IPS-NIHi11 (cell line): ENCODE measurements around the gene CAMP.
"Not testable (repeated sequence)": the region's sequence is repeated elsewhere in the genome, so short reads cannot be mapped to it uniquely, and the experiment has no call there.

Experiments
- DNase-seq: peaks from one replicate; pipeline ENCODE4 v3.0.0; 2012; ENCODE audit warnings: mixed read lengths, low spot score

The CAMP gene

GRCh38 chr3:48222616-48223513, at the start of gene CAMP:
TSS of gene CAMP (plus strand) at chr3:48223495. CDS start at chr3:48223512, 17 bp downstream.
- no peak for DNase-seq

GRCh38 chr3:48178072-48178471, 45.2 kb upstream of the CAMP start:
- no peak for DNase-seq

GRCh38 chr3:48180021-48180420, 43.3 kb upstream of the CAMP start:
- no peak for DNase-seq

- DNase-seq = no peak
Measured at GRCh38 chr3:48180531-48181253, 42.6 kb upstream of the CAMP start.

GRCh38 chr3:48184299-48184698, 39.0 kb upstream of the CAMP start:
- DNase-seq = no peak

- DNase-seq = no peak
Measured at GRCh38 chr3:48185129-48185528, 38.2 kb upstream of the CAMP start.

GRCh38 chr3:48186631-48187300, 36.5 kb upstream of the CAMP start:
- DNase-seq = no peak

GRCh38 chr3:48187301-48187578, 36.1 kb upstream of the CAMP start:
- no peak for DNase-seq

GRCh38 chr3:48187579-48188265, 35.6 kb upstream of the CAMP start:
- DNase-seq = peak; percentile 63

GRCh38 chr3:48188266-48189201, 34.8 kb upstream of the CAMP start, which contains the start of gene CDC25A:
TSS of gene CDC25A (minus strand) at chr3:48188417. CDS start at chr3:48187947, 470 bp downstream.
- DNase-seq = peak; percentile 95

- no peak for DNase-seq
Measured at GRCh38 chr3:48189321-48189720, 34.0 kb upstream of the CAMP start.

- DNase-seq = no peak
Measured at GRCh38 chr3:48190911-48191310, 32.4 kb upstream of the CAMP start.

- peak; percentile 78 for DNase-seq
Measured at GRCh38 chr3:48194446-48195071, 28.7 kb upstream of the CAMP start.

- DNase-seq = no peak
Measured at GRCh38 chr3:48196611-48197010, 26.7 kb upstream of the CAMP start.

- no peak for DNase-seq
Measured at GRCh38 chr3:48199117-48199516, 24.2 kb upstream of the CAMP start.

- peak; percentile 3 for DNase-seq
Measured at GRCh38 chr3:48202632-48203031, 20.7 kb upstream of the CAMP start.

- no peak for DNase-seq
Measured at GRCh38 chr3:48208076-48208475, 15.2 kb upstream of the CAMP start.

- no peak for DNase-seq
Measured at GRCh38 chr3:48209445-48209844, 13.8 kb upstream of the CAMP start.

- not testable (repeated sequence) for DNase-seq
Measured at GRCh38 chr3:48210534-48210933, 12.8 kb upstream of the CAMP start.

GRCh38 chr3:48211776-48212175, 11.5 kb upstream of the CAMP start:
- DNase-seq = not testable (repeated sequence)

- DNase-seq = no peak
Measured at GRCh38 chr3:48214225-48214624, 9.1 kb upstream of the CAMP start.
